OCI-LY3 (cell line): ENCODE measurements around the gene BTAF1.

ENCODE experiments used
- CTCF ChIP-seq: fragments of 200-600, 300-600 bp; sonication (generic); IDR thresholded peaks from 2 replicates; pipeline ENCODE4 v1.5.1; 2014; ENCODE audit warnings: antibody characterized with exemption, low read length, low read depth
- EZH2phosphoT487 ChIP-seq: fragments of 200-600 bp; shearing (Covaris generic); IDR thresholded peaks from 2 replicates; pipeline ENCODE4 v1.6.1; 2018; ENCODE audit warnings: antibody characterized with exemption, mixed run types, low read depth

- TF ChIP-seq EZH2phosphoT487 = no peak
- TF ChIP-seq CTCF = no peak
Observed at GRCh38 chr10:91980319-91980718, 56.7 kb downstream of the BTAF1 start.
